GM20000 (cell line): ENCODE measurements around the gene NPM1.

Source experiments
- DNase-seq: peaks from one replicate; pipeline ENCODE4 v3.0.0; 2012; ENCODE audit warnings: low spot score
- CTCF ChIP-seq: IDR thresholded peaks from 2 replicates; pipeline ENCODE4 v1.5.1; 2012; ENCODE audit warnings: mild to moderate bottlenecking, control low read depth; ENCODE audit errors: extremely low read depth, missing control alignments

Gene NPM1

GRCh38 chr5:171418316-171418981 lies 30.8 kb downstream of the NPM1 start:
- peak; percentile 93 for DNase-seq
- peak; percentile 89 for TF ChIP-seq CTCF

- peak; percentile 81 for DNase-seq
- TF ChIP-seq CTCF, result no peak
Measured at GRCh38 chr5:171418982-171419687, 31.5 kb downstream of the NPM1 start, which contains the start of gene FGF18. Gene FGF18 (plus strand): TSS chr5:171419647. CDS start chr5:171420200, 553 bp downstream.

GRCh38 chr5:171419688-171420430 lies 32.2 kb downstream of the NPM1 start:
- no peak for TF ChIP-seq CTCF
- peak; percentile 66 for DNase-seq

- no peak for DNase-seq
Measured at GRCh38 chr5:171420431-171421241, 33.0 kb downstream of the NPM1 start.

GRCh38 chr5:171421331-171422262 lies 33.9 kb downstream of the NPM1 start:
- DNase-seq, result no peak

More at GRCh38 chr5:171420431-171421241, 33.0 kb downstream of the NPM1 start:
- TF ChIP-seq CTCF, result no peak

More at GRCh38 chr5:171421331-171422262, 33.9 kb downstream of the NPM1 start:
- TF ChIP-seq CTCF, result no peak
